Measurements from ENCODE around the gene PTBP3.

GRCh38 chr9:112310826-112311225, 22.6 kb downstream of the PTBP3 start:
- TF ChIP-seq GATA2 (IDR thresholded peaks at IDR 0.05; ENCODE audit: low read depth, low read length) (no peak), GATA3 (IDR thresholded peaks at IDR 0.05; ENCODE audit: low read depth, low read length) (no peak)

All from SH-SY5Y (cell line).